Measurements from ENCODE around the gene EBF3.

Gene EBF3

DNA sequence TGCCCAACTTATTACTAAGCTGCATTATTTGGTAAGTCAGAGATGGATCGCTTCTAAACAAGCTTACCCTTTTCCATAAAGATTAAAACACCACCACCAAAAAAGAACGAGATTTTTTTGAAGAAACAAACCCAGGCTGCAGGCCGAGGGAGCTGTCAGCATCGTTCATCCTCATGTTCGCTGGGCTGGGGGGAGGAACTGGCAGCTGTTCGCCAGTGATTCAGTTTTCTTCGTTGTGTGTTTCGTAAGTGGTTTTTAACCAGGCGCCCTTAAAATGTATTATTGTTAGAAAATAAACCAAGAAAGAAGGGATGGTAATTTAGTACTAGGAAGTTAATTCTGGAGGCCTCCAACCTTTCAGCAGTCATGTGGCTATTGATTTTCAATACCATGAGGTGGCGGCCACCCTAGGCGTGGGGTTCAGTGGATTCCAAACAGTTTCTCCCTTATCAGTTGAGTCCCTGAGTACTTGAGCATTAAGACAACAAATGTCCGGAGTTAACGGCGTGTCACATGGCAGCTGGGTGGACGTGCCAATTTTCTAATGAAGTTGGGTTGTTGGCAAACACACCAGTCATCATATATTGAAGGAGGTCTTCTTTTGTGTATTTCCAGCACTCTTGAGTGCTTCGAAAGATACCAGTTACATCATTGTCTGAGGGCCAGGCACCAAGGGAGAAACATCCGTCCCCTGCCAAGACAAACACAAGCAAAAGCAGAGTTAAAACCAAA, 173.2 kb downstream of the EBF3 start:
- no peak for DNase-seq

GRCh38 chr10:129788215-129788614, 175.9 kb downstream of the EBF3 start:
- no peak for DNase-seq

GRCh38 chr10:129787557-129787956, 176.5 kb downstream of the EBF3 start:
- DNase-seq, result no peak

GRCh38 chr10:129786216-129786615, 177.9 kb downstream of the EBF3 start:
- no peak for DNase-seq

GRCh38 chr10:129785536-129785981, 178.5 kb downstream of the EBF3 start:
- DNase-seq, result no peak

Data from CD4-positive, alpha-beta T cell treated with Interleukin-17A for 1 hour (primary cell).